Endodermal cell (in vitro differentiated cells): ENCODE data around the gene SEC22A. TPM values are rescaled to one million over a fixed set of nuclear protein-coding genes. Genes with fewer than 3 reads are reported as not detected.

Experiments
- DNase-seq: peaks from one replicate; pipeline ENCODE4 v3.0.0-alpha.2; 2017
- H3K27ac ChIP-seq: 2 replicates; pipeline ENCODE4 v1.5.1; 2013; ENCODE audit warnings: mild to moderate bottlenecking, low read depth, low read length, moderate library complexity
- H3K27me3 ChIP-seq: 2 replicates; pipeline ENCODE4 v1.6.1; 2013; ENCODE audit warnings: mild to moderate bottlenecking, low read length, moderate library complexity; ENCODE audit not compliant: insufficient read depth, control insufficient read depth, poor library complexity, severe bottlenecking
- H3K36me3 ChIP-seq: 2 replicates; pipeline ENCODE4 v1.7.0; 2013; ENCODE audit warnings: mild to moderate bottlenecking, low read length, moderate library complexity; ENCODE audit not compliant: control insufficient read depth, insufficient read depth
- H3K4me1 ChIP-seq: one replicate; pipeline ENCODE4 v1.7.0; 2013; ENCODE audit warnings: low read length; ENCODE audit not compliant: control insufficient read depth, insufficient read depth
- H3K4me3 ChIP-seq: 2 replicates; pipeline ENCODE4 v1.5.1; 2013; ENCODE audit warnings: mild to moderate bottlenecking, low read length, moderate library complexity
- H3K9ac ChIP-seq: 2 replicates; pipeline ENCODE4 v1.6.1; 2013; ENCODE audit warnings: mild to moderate bottlenecking, low read length, moderate library complexity; ENCODE audit not compliant: poor library complexity, severe bottlenecking; ENCODE audit errors: extremely low read depth
- H3K9me3 ChIP-seq: 2 replicates; pipeline ENCODE4 v1.6.1; 2013; ENCODE audit warnings: mild to moderate bottlenecking, low read length, moderate library complexity; ENCODE audit not compliant: control insufficient read depth
- H3K27ac Mint-ChIP-seq: 2 replicates; pipeline ENCODE4 v1.8.0; 2020; ENCODE audit warnings: mixed read lengths
- H3K27me3 Mint-ChIP-seq: 2 replicates; pipeline ENCODE4 v1.8.0; 2021; ENCODE audit warnings: mild to moderate bottlenecking, mixed read lengths; ENCODE audit not compliant: insufficient read depth
- H3K36me3 Mint-ChIP-seq: 2 replicates; pipeline ENCODE4 v1.8.0; 2020; ENCODE audit warnings: low read depth, mixed read lengths
- H3K4me1 Mint-ChIP-seq: 2 replicates; pipeline ENCODE4 v1.8.0; 2020; ENCODE audit warnings: mixed read lengths
- H3K4me3 Mint-ChIP-seq: 2 replicates; pipeline ENCODE4 v1.8.0; 2020; ENCODE audit warnings: mild to moderate bottlenecking, moderate library complexity, mixed read lengths
- H3K9me3 Mint-ChIP-seq: 2 replicates; pipeline ENCODE4 v1.8.0; 2020; ENCODE audit warnings: mild to moderate bottlenecking, mixed read lengths
- CTCF ChIP-seq: fragments of 200-600 bp; sonication (generic); conservative IDR thresholded peaks from 2 replicates; pipeline ENCODE4 v1.5.0; 2021; ENCODE audit warnings: antibody characterized with exemption, mild to moderate bottlenecking
- WGBS, 2 experiments: methylation state at CpG; one replicate each; pipeline versions ENCODE4 v1.1.5 to v1.1.7; 2013; ENCODE audit warnings: missing lambda C conversion rate in 2 of 2, mixed read lengths in 1 of 2; ENCODE audit not compliant: insufficient coverage in 1 of 2, insufficient read length in 1 of 2; 5-methylcytosine and 5-hydroxymethylcytosine counted together
- total RNA-seq, 2 donors: library from RNA; stranded (reverse); fragmentation: NEBNext Ultra II Directional in 1 of 2; extraction: Animal tissue kit (Norgen Biotek cat#: 25700) in 1 of 2; gene quantifications; 2 replicates in 1 of 2; 3 replicates in 1 of 2; pipeline ENCODE4 v1.2.1, GENCODE V29; 2021

The SEC22A gene
- total RNA-seq, 2 donors from 2014 or later, result 19.5 to 21.8 TPM

GRCh38 chr3:123167686-123168085 lies 34.1 kb upstream of the SEC22A start:
- 100% methylated on average over 2 of the region's 2 CpGs; no CpG with 5 or more reads in 1 of the 2 experiments for WGBS, 2 experiments
- H3K9me3 Mint-ChIP-seq, result peaks cover 19% of the 10 kb centered on the region
- H3K27ac Mint-ChIP-seq, result no peak overlapping the region
- no peak overlapping the region for H3K4me3 ChIP-seq
- H3K36me3 Mint-ChIP-seq, result peaks cover 58% of the 10 kb centered on the region
- peaks cover 9% of the 10 kb centered on the region for H3K4me1 ChIP-seq
- H3K9ac ChIP-seq, result no peak overlapping the region
- no peaks in the 10 kb centered on the region for H3K27me3 ChIP-seq
- H3K9me3 ChIP-seq, result peaks cover 39% of the 10 kb centered on the region
- TF ChIP-seq CTCF, result no peak
- no peak for DNase-seq
- no peaks in the 10 kb centered on the region for H3K27me3 Mint-ChIP-seq
- peaks cover 59% of the 10 kb centered on the region for H3K36me3 ChIP-seq
- H3K4me3 Mint-ChIP-seq, result no peak overlapping the region
- H3K27ac ChIP-seq, result no peak overlapping the region
- peaks cover 12% of the 10 kb centered on the region for H3K4me1 Mint-ChIP-seq

DNA sequence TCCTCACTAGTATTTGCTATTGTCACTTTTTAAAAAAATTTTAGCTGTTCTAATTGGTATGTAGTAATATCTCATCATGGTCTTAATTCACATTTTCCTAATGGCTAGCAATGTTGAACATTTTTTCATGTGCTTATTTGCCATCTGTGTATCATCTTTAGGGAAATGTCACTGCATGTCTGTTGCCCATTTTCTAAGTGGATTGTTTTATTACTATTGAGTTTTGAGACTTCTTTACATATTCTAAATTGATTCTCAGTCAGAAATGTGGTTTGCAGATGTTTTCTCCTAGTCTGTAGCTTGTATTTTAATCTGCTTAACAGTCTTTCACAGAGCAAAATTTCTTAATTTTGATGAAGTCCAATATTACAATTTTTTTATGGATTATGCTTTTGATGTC lies 33.6 kb upstream of the SEC22A start:
- peaks cover 19% of the 10 kb centered on the region for H3K9me3 Mint-ChIP-seq
- no peak overlapping the region for H3K9ac ChIP-seq

DNA sequence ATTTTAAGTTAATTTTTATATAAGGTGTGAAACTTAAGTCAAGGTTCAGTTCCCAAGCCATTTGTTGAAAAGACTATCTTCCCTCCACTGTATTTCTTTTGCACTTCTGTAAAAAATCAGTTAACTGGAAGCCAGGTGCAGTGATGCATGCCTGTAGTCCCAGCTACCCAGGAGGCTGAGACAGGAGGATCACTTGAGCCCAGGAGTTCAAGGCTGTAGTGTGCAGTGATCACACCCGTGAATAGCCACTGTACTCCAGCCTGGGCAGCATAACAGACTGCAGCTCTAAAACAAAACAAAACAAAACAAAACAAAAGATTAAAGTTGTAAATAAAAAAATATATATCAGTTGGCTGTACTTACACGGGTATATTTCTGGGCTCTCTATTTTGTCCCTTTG lies 33.1 kb upstream of the SEC22A start:
- Mint-ChIP-seq H3K27me3 (no peaks in the 10 kb centered on the region), H3K27ac (no peak overlapping the region), H3K36me3 (peaks cover 53% of the 10 kb centered on the region), H3K4me3 (no peak overlapping the region), H3K4me1 (peaks cover 12% of the 10 kb centered on the region), H3K9me3 (peaks cover 19% of the 10 kb centered on the region)
- TF ChIP-seq CTCF, result no peak
- peaks cover 50% of the 10 kb centered on the region for H3K36me3 ChIP-seq
- H3K4me1 ChIP-seq, result peaks cover 9% of the 10 kb centered on the region
- peaks cover 39% of the 10 kb centered on the region for H3K9me3 ChIP-seq
- DNase-seq, result no peak
- H3K27ac ChIP-seq, result no peak overlapping the region
- H3K27me3 ChIP-seq, result no peaks in the 10 kb centered on the region
- H3K9ac ChIP-seq, result no peak overlapping the region
- 86 to 96% methylated on average over 1 to 2 of the region's 2 CpGs for WGBS, 2 experiments
- H3K4me3 ChIP-seq, result no peak overlapping the region

More for the DNA sequence above, 33.6 kb upstream of the SEC22A start:
- Mint-ChIP-seq H3K27me3 (no peaks in the 10 kb centered on the region), H3K4me1 (peaks cover 12% of the 10 kb centered on the region), H3K4me3 (no peak overlapping the region), H3K36me3 (peaks cover 55% of the 10 kb centered on the region), H3K27ac (no peak overlapping the region)
- no peak for DNase-seq
- Histone ChIP-seq H3K27ac (no peak overlapping the region), H3K4me1 (peaks cover 9% of the 10 kb centered on the region), H3K36me3 (peaks cover 55% of the 10 kb centered on the region), H3K9me3 (peaks cover 39% of the 10 kb centered on the region), H3K4me3 (no peak overlapping the region), H3K27me3 (no peaks in the 10 kb centered on the region)
- no peak for TF ChIP-seq CTCF
